Lung (tissue), 16 donors: ENCODE results near the gene PCBD1. TPM values are rescaled to one million over a fixed set of nuclear protein-coding genes. Genes with fewer than 3 reads are reported as not detected.

Source experiments
- ATAC-seq: fragments of 200-7000 bp; cut with Tn5 transposase; one replicate; pipeline ENCODE4 v1.9.1; 2020; ENCODE audit warnings: moderate number of reproducible peaks; ENCODE audit not compliant: insufficient read depth, low FRiP score
- DNase-seq, 3 donors: peaks; one replicate each; pipeline ENCODE4 v3.0.0-alpha.2; 2013 to 2017
- H3K27ac ChIP-seq, 2 donors: one replicate each; pipeline ENCODE4 v1.5.1; 2013; ENCODE audit warnings: mild to moderate bottlenecking in 2 of 2, moderate library complexity in 2 of 2, control low read depth in 1 of 2, inconsistent platforms in 1 of 2, low read depth in 1 of 2, low read length in 1 of 2
- H3K27me3 ChIP-seq, 3 donors: one replicate each; pipeline ENCODE4 v1.5.1; 2013; ENCODE audit warnings: low read length in 2 of 3; ENCODE audit not compliant: control insufficient read depth in 3 of 3, insufficient read depth in 3 of 3
- H3K36me3 ChIP-seq, 4 donors: one replicate each; pipeline ENCODE4 v1.5.1; 2013; ENCODE audit warnings: low read length in 4 of 4, mild to moderate bottlenecking in 1 of 4, moderate library complexity in 1 of 4; ENCODE audit not compliant: control insufficient read depth in 4 of 4, insufficient read depth in 4 of 4
- H3K4me1 ChIP-seq, 5 donors: one replicate each; pipeline ENCODE4 v1.5.1; 2013; ENCODE audit warnings: low read length in 5 of 5, mild to moderate bottlenecking in 2 of 5, moderate library complexity in 1 of 5; ENCODE audit not compliant: control insufficient read depth in 5 of 5, insufficient read depth in 5 of 5
- H3K4me3 ChIP-seq: one replicate; pipeline ENCODE4 v1.5.1; 2013; ENCODE audit warnings: mild to moderate bottlenecking, control low read depth, moderate library complexity
- H3K9ac ChIP-seq, 2 donors: one replicate each; pipeline ENCODE4 v1.5.1; 2013; ENCODE audit warnings: low read length in 2 of 2, control low read depth in 1 of 2; ENCODE audit not compliant: insufficient read depth in 1 of 2
- H3K9me3 ChIP-seq, 4 donors: one replicate each; pipeline ENCODE4 v1.5.1; 2013; ENCODE audit warnings: low read length in 3 of 4, mild to moderate bottlenecking in 1 of 4, moderate library complexity in 1 of 4; ENCODE audit not compliant: control insufficient read depth in 4 of 4, insufficient read depth in 3 of 4
- CTCF ChIP-seq: IDR thresholded peaks from 2 replicates; pipeline ENCODE4 v1.5.1; 2012; ENCODE audit warnings: mild to moderate bottlenecking; ENCODE audit errors: control extremely low read depth, extremely low read depth
- WGBS, 2 donors: extraction: QIAGEN DNeasy Blood & Tissue Kit; methylation state at CpG; one replicate each; pipeline ENCODE4 v1.1.7; 2013; 5-methylcytosine and 5-hydroxymethylcytosine counted together
- long read RNA-seq, 5 donors: transcript quantifications; one replicate each; lab custom pipeline, GENCODE V29; 2026
- polyA plus RNA-seq, 2 donors: library from polyadenylated mRNA; stranded (reverse); fragments of 200-250 nt; gene quantifications; one replicate each; pipeline ENCODE4 v1.2.1, GENCODE V29; 2013
- total RNA-seq, 2 donors: library from RNA; depleted of rRNA in 1 of 2; stranded (reverse); fragments of >200 nt in 1 of 2; gene quantifications; one replicate each; pipeline ENCODE4 v1.2.1, GENCODE V29; 2014 to 2021
- donor health status: control.
- donor health status: control.
- donor health status: Bipolar disorder and iron deficiency.
- donor health status: healthy.
- donor health status: DM: yes; HTN: yes; CAD: no.

The PCBD1 gene
- total RNA-seq (10 to 100 TPM; 62.5 to 83.4 TPM), polyA plus RNA-seq (100 to 1,000 TPM in 1 of 2 donors, 10 to 100 TPM in 1; 88.6 to 152 TPM)
- long read RNA-seq, donor 1, transcript PCBD1-201 (4 exons, 1,006 nt) = major isoform, 60 of 86 reads
- long read RNA-seq, donor 1, partial matches to known transcripts = 17 of 86 reads
- long read RNA-seq, donor 1, other reads (novel, unspliced or antisense) = 5 of 86 reads
- long read RNA-seq, donor 2, transcript PCBD1-201 (4 exons, 1,006 nt) = major isoform, 34 of 45 reads
- long read RNA-seq, donor 2, partial matches to known transcripts = 11 of 45 reads
- long read RNA-seq, donor 2, other reads (novel, unspliced or antisense) = 0 of 45 reads
- long read RNA-seq, donor 3, transcript PCBD1-201 (4 exons, 1,006 nt) = major isoform, 31 of 40 reads
- long read RNA-seq, donor 3, partial matches to known transcripts = 9 of 40 reads
- long read RNA-seq, donor 3, other reads (novel, unspliced or antisense) = 0 of 40 reads
- long read RNA-seq, donor 4, transcript PCBD1-201 (4 exons, 1,006 nt) = major isoform, 27 of 33 reads
- long read RNA-seq, donor 4, partial matches to known transcripts = 5 of 33 reads
- long read RNA-seq, donor 4, other reads (novel, unspliced or antisense) = 0 of 33 reads
- long read RNA-seq, donor 5, transcript PCBD1-201 (4 exons, 1,006 nt) = major isoform, 85 of 110 reads
- long read RNA-seq, donor 5, partial matches to known transcripts = 18 of 110 reads
- long read RNA-seq, donor 5, other reads (novel, unspliced or antisense) = 5 of 110 reads

DNA sequence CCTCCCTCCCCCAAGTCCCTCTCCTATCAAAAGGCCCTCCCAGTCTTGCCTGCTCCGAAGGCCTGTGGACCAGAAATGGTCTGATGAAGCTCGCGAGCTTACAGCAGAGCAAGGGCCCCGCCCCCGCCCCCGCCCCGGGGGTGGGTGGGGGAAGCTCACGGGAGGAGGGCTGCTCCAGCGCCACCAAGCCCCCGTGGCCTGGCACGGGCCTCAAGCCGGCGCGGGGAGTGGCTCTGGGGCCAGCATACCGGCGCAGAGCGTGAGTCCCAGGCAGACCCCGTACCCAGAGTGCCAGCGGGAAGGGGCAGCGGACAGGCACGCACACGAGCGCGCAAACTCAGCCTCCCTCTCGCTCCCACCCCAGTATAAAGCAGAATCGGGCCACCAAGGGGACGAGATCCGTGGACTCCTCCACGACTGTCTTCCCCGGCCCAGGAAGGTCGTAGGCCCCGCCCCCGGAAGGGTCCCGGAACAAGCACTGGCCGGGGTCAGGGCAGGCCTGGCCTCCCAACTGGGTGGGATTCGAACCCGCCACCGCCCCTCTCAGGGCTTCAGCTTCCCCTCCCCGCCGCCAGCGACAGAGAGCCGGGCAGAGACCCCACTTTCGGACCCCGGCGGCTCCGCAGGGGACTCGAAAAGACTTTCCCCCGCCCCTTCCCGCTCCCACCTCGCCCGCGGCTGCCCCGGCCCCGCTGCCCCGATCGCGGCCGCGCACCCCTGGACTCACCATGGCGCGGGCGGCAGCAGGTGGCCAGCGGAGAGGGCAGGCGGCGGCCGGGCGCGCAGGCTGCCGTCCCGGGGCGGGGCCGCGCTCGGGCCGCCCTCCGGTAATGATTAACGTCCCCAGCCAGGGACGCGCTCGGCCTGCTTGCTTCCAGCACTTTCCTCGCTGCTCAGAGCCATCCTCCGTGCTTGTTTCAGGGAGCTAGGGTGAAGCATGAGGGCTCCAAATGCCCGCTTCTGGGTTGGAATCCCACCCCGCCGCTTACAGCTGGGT is at the start of gene PCBD1:
Gene PCBD1, minus strand, starts transcription at position 762 of the 997 bp plus-strand sequence. Its CDS starts 32 bp downstream, at position 730.
- peak; percentile 92 for ATAC-seq
- Histone ChIP-seq H3K36me3 (peaks cover 0 to 9% (median 3%) of the 10 kb centered on the region in 4 donors), H3K27ac (peak within 1 kb of the TSS; percentile 81 to 85), H3K9ac (peak within 1 kb of the TSS; percentile 68 to 76), H3K9me3 (no peaks in the 10 kb centered on the region), H3K4me3 (peak within 1 kb of the TSS; percentile 54), H3K4me1 (peaks cover 0 to 20% (median 2%) of the 10 kb centered on the region in 5 donors), H3K27me3 (no peaks in the 10 kb centered on the region)
- WGBS, 2 donors = 0 to 1% methylated on average over 71 to 85 of the region's 85 CpGs
- peak; percentile 81 to 84 (median 83) for DNase-seq
- no peak for TF ChIP-seq CTCF

DNA sequence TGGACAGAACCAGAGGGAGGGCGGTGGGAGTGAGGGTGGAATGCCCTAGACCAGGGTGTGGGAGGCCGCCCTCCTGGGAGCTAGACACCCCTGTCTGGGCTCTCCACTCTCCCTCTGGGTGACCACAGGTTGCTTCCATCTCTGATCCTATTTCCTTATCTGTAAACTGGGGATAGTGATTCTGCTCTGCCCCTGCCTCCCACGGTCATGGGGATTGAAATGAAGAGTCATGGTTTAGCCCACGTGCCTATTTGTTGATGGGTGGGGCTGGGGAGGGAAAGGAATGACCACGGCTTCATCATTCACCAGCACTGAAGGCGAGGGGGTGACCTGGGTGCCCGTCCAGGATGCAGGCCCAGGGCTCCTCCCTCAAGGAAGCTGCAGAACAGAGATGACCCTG is 49.3 kb upstream of the PCBD1 start:
- H3K27me3 ChIP-seq = no peaks in the 10 kb centered on the region
- no peak for ATAC-seq
- no peak overlapping the region for H3K9ac ChIP-seq
- H3K4me3 ChIP-seq = no peak overlapping the region
- H3K9me3 ChIP-seq = no peaks in the 10 kb centered on the region
- no peak for TF ChIP-seq CTCF
- no peak overlapping the region for H3K27ac ChIP-seq
- 79 to 86% methylated on average over 7 of the region's 7 CpGs for WGBS, 2 donors
- H3K4me1 ChIP-seq = peaks cover 0 to 7% (median 0%) of the 10 kb centered on the region in 5 donors
- DNase-seq = no peak
- H3K36me3 ChIP-seq = no peaks in the 10 kb centered on the region

- no peak overlapping the region for H3K27ac ChIP-seq
- ATAC-seq (no peak), DNase-seq (no peak)
- TF ChIP-seq CTCF = no peak
- no peaks in the 10 kb centered on the region for H3K9me3 ChIP-seq
- H3K4me1 ChIP-seq = peaks cover 0 to 4% (median 0%) of the 10 kb centered on the region in 5 donors
- no peaks in the 10 kb centered on the region for H3K36me3 ChIP-seq
- H3K9ac ChIP-seq = no peak overlapping the region
- H3K27me3 ChIP-seq = no peaks in the 10 kb centered on the region
- 86 to 88% methylated on average over 6 of the region's 6 CpGs for WGBS, 2 donors
- H3K4me3 ChIP-seq = no peak overlapping the region
Measured at GRCh38 chr10:70936111-70936510, 47.7 kb upstream of the PCBD1 start.
